Spleen (tissue), 11 donors: ENCODE results near the gene CEP112. TPM values are rescaled to one million over a fixed set of nuclear protein-coding genes. Genes with fewer than 3 reads are reported as not detected.

Experiments
- DNase-seq: peaks from one replicate; pipeline ENCODE4 v3.0.0-alpha.2; 2020
- H3K27ac ChIP-seq, 8 donors: fragments of 200-600 bp; sonication (generic) in 7 of 8; 1 replicate in 4 of 8; 2 replicates in 4 of 8; pipeline versions ENCODE4 v1.5.0 to v1.8.0; 2016 to 2021; ENCODE audit warnings: inconsistent platforms in 4 of 8, mild to moderate bottlenecking in 4 of 8, moderate library complexity in 1 of 8
- H3K27me3 ChIP-seq, 7 donors: fragments of 200-600 bp; sonication (generic) in 6 of 7; replicated peaks in 1 of 7; 1 replicate in 4 of 7; 2 replicates in 3 of 7; pipeline versions ENCODE4 v1.5.0 to v1.8.0; 2016 to 2021; ENCODE audit warnings: inconsistent platforms in 3 of 7, mild to moderate bottlenecking in 1 of 7
- H3K36me3 ChIP-seq, 6 donors: fragments of 200-600 bp; sonication (generic) in 5 of 6; 1 replicate in 4 of 6; 2 replicates in 2 of 6; pipeline versions ENCODE4 v1.5.0 to v1.8.0; 2016 to 2021; ENCODE audit warnings: inconsistent platforms in 2 of 6
- H3K4me1 ChIP-seq, 6 donors: fragments of 200-600 bp; sonication (generic) in 5 of 6; 1 replicate in 3 of 6; 2 replicates in 3 of 6; pipeline versions ENCODE4 v1.5.0 to v1.8.0; 2016 to 2021; ENCODE audit warnings: inconsistent platforms in 3 of 6
- H3K4me3 ChIP-seq, 8 donors: fragments of 200-600 bp; sonication (generic) in 7 of 8; 1 replicate in 4 of 8; 2 replicates in 4 of 8; pipeline versions ENCODE4 v1.5.0 to v1.8.0; 2016 to 2021; ENCODE audit warnings: inconsistent platforms in 4 of 8, mild to moderate bottlenecking in 4 of 8, moderate library complexity in 2 of 8
- H3K9me3 ChIP-seq, 8 donors: fragments of 200-600 bp; sonication (generic) in 7 of 8; 1 replicate in 4 of 8; 2 replicates in 4 of 8; pipeline versions ENCODE4 v1.5.0 to v1.8.0; 2016 to 2021; ENCODE audit warnings: inconsistent platforms in 4 of 8
- POLR2A ChIP-seq, 3 donors: fragments of 450-650 bp; IDR thresholded peaks; one replicate each; pipeline ENCODE4 v1.5.1; 2017; ENCODE audit warnings: antibody characterized with exemption in 3 of 3, mild to moderate bottlenecking in 1 of 3
- POLR2AphosphoS5 ChIP-seq, 3 donors: sonication (generic); formaldehyde crosslinking; IDR thresholded peaks; one replicate each; pipeline ENCODE4 v1.5.1; 2017; ENCODE audit warnings: antibody characterized with exemption in 3 of 3
- WGBS, 5 donors: extraction: QIAGEN DNeasy Blood & Tissue Kit in 3 of 5; methylation state at CpG; one replicate each; pipeline versions ENCODE4 v1.1.5 to v1.1.7; 2013 to 2018; 5-methylcytosine and 5-hydroxymethylcytosine counted together
- intact Hi-C: fragments of 100-400 bp; cut with DNase I; formaldehyde crosslinking; loops from one replicate; pipeline ENCODE4 v1.15.0; 2023; ENCODE audit warnings: low total_unique reads
- polyA plus RNA-seq, 3 donors: library from polyadenylated mRNA; stranded (reverse); fragments of 200-250 nt; gene quantifications; one replicate each; pipeline ENCODE4 v1.2.1, GENCODE V29; 2013
- total RNA-seq, 7 donors: library from RNA; depleted of rRNA in 3 of 7; stranded (reverse); fragments of >200 nt in 3 of 7; fragmentation: NEBNext Ultra II Directional in 4 of 7; extraction: Animal tissue kit (Norgen Biotek cat#: 25700) in 4 of 7; gene quantifications; one replicate each; pipeline versions ENCODE4 v1.1.0 to v1.2.1, GENCODE V29; 2016 to 2021
- TF ChIP-seq, protein P1 (sequence below), 11 experiments: fragments of 200-600 bp in 7 of 11; fragments of 450-650 bp in 4 of 11; sonication (generic) in 4 of 11; IDR thresholded peaks in 8 of 11; conservative IDR thresholded peaks in 3 of 11; 1 replicate in 7 of 11; 2 replicates in 4 of 11; pipeline versions ENCODE4 v1.4.0 to v1.8.0; 2016 to 2021; ENCODE audit warnings: antibody characterized with exemption in 11 of 11, inconsistent platforms in 4 of 11, mild to moderate bottlenecking in 1 of 11
- donor health status: healthy with polysubstance abuse.
- donor health status: DM: no; HTN: no; CAD: no; lungs with moderate emphysema.
- donor health status: DM: no; HTN: no; CAD: no.
- donor health status: Bipolar disorder and iron deficiency.
- donor health status: healthy.
- donor health status: DM: no; HTN: no; CAD: no.
- donor health status: DM: yes; HTN: yes; CAD: no.

The CEP112 gene
- total and polyA plus RNA-seq, 10 donors: 3.1 to 31.0 (median 16.8) TPM

DNA sequence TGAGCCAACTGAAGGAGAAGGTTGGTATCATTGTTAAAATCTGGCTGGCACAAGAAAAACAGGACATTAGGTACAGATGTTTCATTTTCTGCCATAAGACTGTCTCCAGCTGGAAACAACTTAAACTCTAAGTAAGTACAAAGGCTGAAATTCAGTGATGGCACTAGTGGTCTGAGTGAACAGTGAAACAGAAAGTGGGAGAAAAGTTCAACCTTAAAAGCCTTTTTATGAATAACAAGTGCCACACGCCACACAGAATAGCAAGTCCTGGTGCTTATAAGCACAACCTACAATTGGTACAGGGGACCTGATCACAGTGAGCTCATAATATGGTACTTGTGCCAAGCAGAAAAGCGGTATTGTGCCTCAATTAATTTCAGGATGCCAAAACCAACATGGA, 56.7 kb downstream of the CEP112 start:
- 72 to 86% (median 82%) methylated on average over 2 of the region's 2 CpGs for WGBS, 5 donors
- intact Hi-C loops: no loop called here

DNA sequence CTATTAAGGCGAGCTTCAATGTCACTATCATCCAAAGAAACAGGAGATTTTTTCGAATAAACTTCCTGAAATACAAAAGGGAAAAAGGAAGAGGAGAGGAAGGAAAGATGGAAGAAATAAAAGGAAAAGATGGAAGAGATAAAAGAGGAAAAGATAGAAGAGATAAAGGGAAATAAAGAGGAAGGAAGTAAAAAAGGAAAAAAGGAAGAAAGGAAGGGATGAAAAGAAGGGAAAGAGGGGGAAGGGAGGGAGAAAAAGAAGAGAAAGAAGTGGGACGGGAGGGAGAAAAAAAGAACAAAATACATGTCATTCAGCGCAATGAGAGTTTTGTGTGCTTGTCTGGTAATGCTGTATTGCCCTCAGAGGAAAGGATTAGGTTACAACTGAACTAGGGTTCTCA, 62.2 kb downstream of the CEP112 start:
- 91 to 93% (median 91%) methylated on average over 4 of the region's 4 CpGs for WGBS, 5 donors
- TF ChIP-seq, protein P1, sequence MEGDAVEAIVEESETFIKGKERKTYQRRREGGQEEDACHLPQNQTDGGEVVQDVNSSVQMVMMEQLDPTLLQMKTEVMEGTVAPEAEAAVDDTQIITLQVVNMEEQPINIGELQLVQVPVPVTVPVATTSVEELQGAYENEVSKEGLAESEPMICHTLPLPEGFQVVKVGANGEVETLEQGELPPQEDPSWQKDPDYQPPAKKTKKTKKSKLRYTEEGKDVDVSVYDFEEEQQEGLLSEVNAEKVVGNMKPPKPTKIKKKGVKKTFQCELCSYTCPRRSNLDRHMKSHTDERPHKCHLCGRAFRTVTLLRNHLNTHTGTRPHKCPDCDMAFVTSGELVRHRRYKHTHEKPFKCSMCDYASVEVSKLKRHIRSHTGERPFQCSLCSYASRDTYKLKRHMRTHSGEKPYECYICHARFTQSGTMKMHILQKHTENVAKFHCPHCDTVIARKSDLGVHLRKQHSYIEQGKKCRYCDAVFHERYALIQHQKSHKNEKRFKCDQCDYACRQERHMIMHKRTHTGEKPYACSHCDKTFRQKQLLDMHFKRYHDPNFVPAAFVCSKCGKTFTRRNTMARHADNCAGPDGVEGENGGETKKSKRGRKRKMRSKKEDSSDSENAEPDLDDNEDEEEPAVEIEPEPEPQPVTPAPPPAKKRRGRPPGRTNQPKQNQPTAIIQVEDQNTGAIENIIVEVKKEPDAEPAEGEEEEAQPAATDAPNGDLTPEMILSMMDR (IDR thresholded peaks at IDR 0.05 in 8 of 11, conservative IDR thresholded peaks at IDR 0.05 in 3 of 11): no peak
- TF ChIP-seq POLR2A (IDR thresholded peaks at IDR 0.05) (no peak), POLR2AphosphoS5 (IDR thresholded peaks at IDR 0.05) (no peak)
- H3K27me3 ChIP-seq: no peaks in the 10 kb centered on the region
- H3K27ac ChIP-seq: no peak overlapping the region
- no peak overlapping the region for H3K4me3 ChIP-seq
- H3K4me1 ChIP-seq: no peaks in the 10 kb centered on the region
- H3K9me3 ChIP-seq: no peaks in the 10 kb centered on the region
- H3K36me3 ChIP-seq: no peaks in the 10 kb centered on the region
- intact Hi-C loops: no loop called here
- DNase-seq: no peak

More for the DNA sequence above, 56.7 kb downstream of the CEP112 start:
- H3K9me3 ChIP-seq: peaks cover 0 to 25% (median 6%) of the 10 kb centered on the region in 8 donors
- H3K27me3 ChIP-seq: no peaks in the 10 kb centered on the region
- TF ChIP-seq POLR2A (IDR thresholded peaks at IDR 0.05): no peak
- TF ChIP-seq, protein P1 (IDR thresholded peaks at IDR 0.05 in 8 of 11, conservative IDR thresholded peaks at IDR 0.05 in 3 of 11): no peak
- H3K4me1 ChIP-seq: no peaks in the 10 kb centered on the region
- no peak overlapping the region for H3K4me3 ChIP-seq
- peaks cover 0 to 8% (median 0%) of the 10 kb centered on the region in 6 donors for H3K36me3 ChIP-seq
- no peak for DNase-seq
- no peak overlapping the region for H3K27ac ChIP-seq

DNA sequence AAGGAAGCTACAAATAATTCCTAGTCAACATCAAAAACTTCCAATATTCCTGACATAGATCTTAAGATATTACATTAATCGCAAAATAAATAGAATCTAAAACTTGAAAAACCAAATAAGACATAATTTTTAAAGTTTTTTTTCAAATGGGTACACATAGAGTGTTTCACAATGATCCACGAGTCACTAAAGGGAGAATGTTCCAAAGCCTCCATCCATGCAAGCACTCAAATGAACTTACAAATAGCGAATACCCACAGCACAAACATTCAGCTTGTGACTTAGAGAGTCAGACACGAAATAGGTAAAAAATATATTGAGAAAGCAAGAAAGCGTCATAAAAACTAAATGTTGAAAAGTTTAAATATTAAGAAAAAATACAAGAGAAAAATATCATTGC, 65.7 kb downstream of the CEP112 start:
- H3K36me3 ChIP-seq: peaks cover 0 to 14% (median 0%) of the 10 kb centered on the region in 6 donors
- H3K9me3 ChIP-seq: no peaks in the 10 kb centered on the region
- 90 to 95% (median 91%) methylated on average over 5 of the region's 5 CpGs for WGBS, 5 donors
- H3K27ac ChIP-seq: no peak overlapping the region
- no peak overlapping the region for H3K4me3 ChIP-seq
- H3K4me1 ChIP-seq: no peaks in the 10 kb centered on the region
- intact Hi-C loops: no loop called here
- TF ChIP-seq POLR2AphosphoS5 (IDR thresholded peaks at IDR 0.05): no peak
- TF ChIP-seq POLR2A (IDR thresholded peaks at IDR 0.05): no peak
- TF ChIP-seq, protein P1 (IDR thresholded peaks at IDR 0.05 in 8 of 11, conservative IDR thresholded peaks at IDR 0.05 in 3 of 11): no peak
- no peak for DNase-seq
- no peaks in the 10 kb centered on the region for H3K27me3 ChIP-seq

DNA sequence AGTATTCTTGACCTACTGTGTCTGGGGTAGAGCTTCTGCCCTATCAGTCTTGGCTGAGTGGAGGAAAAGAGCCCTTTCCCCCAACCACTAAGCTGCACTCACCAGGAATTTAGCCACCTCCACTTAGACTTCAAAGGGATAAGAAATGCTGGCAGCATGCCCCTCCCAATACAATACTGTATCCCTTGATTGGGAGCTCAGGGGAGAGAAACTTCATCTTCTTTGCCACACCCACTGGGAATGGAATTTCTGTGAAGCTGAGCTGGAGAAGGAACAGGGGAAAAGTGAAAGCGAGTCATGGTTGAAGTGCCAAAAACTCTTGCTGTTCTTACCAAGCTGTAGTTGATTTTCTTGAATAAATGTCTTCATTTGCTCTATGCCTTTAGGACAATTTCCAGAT, 68.8 kb downstream of the CEP112 start:
- Histone ChIP-seq H3K27ac (no peak overlapping the region), H3K9me3 (peaks cover 0 to 14% (median 3%) of the 10 kb centered on the region in 8 donors), H3K27me3 (no peaks in the 10 kb centered on the region), H3K4me1 (no peaks in the 10 kb centered on the region), H3K36me3 (peaks cover 0 to 14% (median 0%) of the 10 kb centered on the region in 6 donors), H3K4me3 (no peak overlapping the region)
- intact Hi-C loops: no loop called here
- no peak for DNase-seq
- TF ChIP-seq POLR2A (IDR thresholded peaks at IDR 0.05): no peak
- WGBS, 5 donors: 82 to 96% (median 92%) methylated on average over 1 of the region's 1 CpG

DNA sequence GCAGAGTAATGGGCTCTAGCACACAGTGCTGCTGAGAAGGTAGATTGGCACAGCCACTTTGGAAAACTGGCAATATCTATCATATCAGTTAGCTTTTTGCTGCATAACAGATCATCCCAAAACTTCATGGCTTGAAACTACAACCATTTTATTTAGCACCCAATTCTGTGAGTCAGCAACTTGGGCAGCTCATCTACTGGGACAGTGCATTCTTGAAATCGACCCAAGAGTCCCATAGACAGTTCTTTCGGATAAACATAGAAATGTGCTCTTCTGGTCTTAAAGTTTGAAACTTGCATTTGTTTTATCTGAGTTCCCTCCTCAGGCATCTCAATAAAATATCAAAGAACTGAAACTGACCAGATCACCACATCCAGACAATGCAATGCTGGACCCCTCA, 76.7 kb downstream of the CEP112 start:
- intact Hi-C loops: no loop called here
- no peaks in the 10 kb centered on the region for H3K27me3 ChIP-seq
- 77 to 88% (median 83%) methylated on average over 2 of the region's 2 CpGs for WGBS, 5 donors
- no peaks in the 10 kb centered on the region for H3K36me3 ChIP-seq
- H3K4me1 ChIP-seq: no peaks in the 10 kb centered on the region
- TF ChIP-seq POLR2AphosphoS5 (IDR thresholded peaks at IDR 0.05) (no peak), POLR2A (IDR thresholded peaks at IDR 0.05) (no peak)
- TF ChIP-seq, protein P1 (IDR thresholded peaks at IDR 0.05 in 8 of 11, conservative IDR thresholded peaks at IDR 0.05 in 3 of 11): no peak
- H3K9me3 ChIP-seq: peaks cover 0 to 11% (median 5%) of the 10 kb centered on the region in 8 donors
- H3K4me3 ChIP-seq: no peak overlapping the region
- DNase-seq: no peak
- H3K27ac ChIP-seq: no peak overlapping the region
